ENCODE results near the gene VWF. TPM values are rescaled to one million over a fixed set of nuclear protein-coding genes. Genes with fewer than 3 reads are reported as not detected.

The VWF gene
- polyA plus RNA-seq, 3 donors from 2014 or later = 0.10 to 0.16 TPM; not detected in 1

GRCh38 chr12:5971194-5971850 is 153.1 kb downstream of the VWF start:
- Mint-ChIP-seq H3K27ac (no peak overlapping the region), H3K9me3 (no peaks in the 10 kb centered on the region), H3K27me3 (ENCODE audit: low read depth in 3 of 3) (peaks cover 0 to 11% (median 2%) of the 10 kb centered on the region in 3 donors), H3K4me3 (no peak overlapping the region), H3K4me1 (no peaks in the 10 kb centered on the region), H3K36me3 (no peaks in the 10 kb centered on the region)
- DNase-seq = no peak

- no peaks in the 10 kb centered on the region for H3K9me3 Mint-ChIP-seq
- H3K27ac Mint-ChIP-seq = no peak overlapping the region
- DNase-seq = no peak
- H3K27me3 Mint-ChIP-seq (ENCODE audit: low read depth in 3 of 3) = peaks cover 0 to 10% (median 2%) of the 10 kb centered on the region in 3 donors
- H3K4me3 Mint-ChIP-seq = no peak overlapping the region
- no peaks in the 10 kb centered on the region for H3K36me3 Mint-ChIP-seq
- no peaks in the 10 kb centered on the region for H3K4me1 Mint-ChIP-seq
These were observed 154.3 kb downstream of the VWF start for GRCh38 chr12:5969974-5970690.

- Mint-ChIP-seq H3K36me3 (no peaks in the 10 kb centered on the region), H3K4me1 (no peaks in the 10 kb centered on the region), H3K9me3 (no peaks in the 10 kb centered on the region), H3K27ac (no peak overlapping the region), H3K27me3 (ENCODE audit: low read depth in 3 of 3) (peaks cover 0 to 10% (median 2%) of the 10 kb centered on the region in 3 donors), H3K4me3 (no peak overlapping the region)
- no peak for DNase-seq
These were observed 155.1 kb downstream of the VWF start for GRCh38 chr12:5969156-5969973.

- no peaks in the 10 kb centered on the region for H3K36me3 Mint-ChIP-seq
- DNase-seq = no peak
- H3K4me3 Mint-ChIP-seq = no peak overlapping the region
- no peaks in the 10 kb centered on the region for H3K9me3 Mint-ChIP-seq
- H3K27ac Mint-ChIP-seq = no peak overlapping the region
- peaks cover 0 to 10% (median 4%) of the 10 kb centered on the region in 3 donors for H3K27me3 Mint-ChIP-seq (ENCODE audit: low read depth in 3 of 3)
- H3K4me1 Mint-ChIP-seq = no peaks in the 10 kb centered on the region
These were observed 156.6 kb downstream of the VWF start for GRCh38 chr12:5967645-5968415.

GRCh38 chr12:5966486-5967095 is 157.9 kb downstream of the VWF start:
- Mint-ChIP-seq H3K36me3 (no peaks in the 10 kb centered on the region), H3K9me3 (no peaks in the 10 kb centered on the region), H3K4me3 (no peak overlapping the region), H3K4me1 (no peaks in the 10 kb centered on the region), H3K27ac (no peak overlapping the region), H3K27me3 (ENCODE audit: low read depth in 3 of 3) (peaks cover 0 to 10% (median 4%) of the 10 kb centered on the region in 3 donors)
- DNase-seq = no peak

- Mint-ChIP-seq H3K4me3 (no peak overlapping the region), H3K4me1 (no peaks in the 10 kb centered on the region), H3K36me3 (no peaks in the 10 kb centered on the region), H3K9me3 (no peaks in the 10 kb centered on the region), H3K27me3 (ENCODE audit: low read depth in 3 of 3) (peaks cover 0 to 10% (median 4%) of the 10 kb centered on the region in 3 donors), H3K27ac (no peak overlapping the region)
- peak in 2 of 3 donors; percentile 6 to 23 for DNase-seq
These were observed 158.5 kb downstream of the VWF start for GRCh38 chr12:5965950-5966383.

- Mint-ChIP-seq H3K4me3 (no peak overlapping the region), H3K4me1 (no peaks in the 10 kb centered on the region), H3K36me3 (no peaks in the 10 kb centered on the region), H3K9me3 (no peaks in the 10 kb centered on the region), H3K27me3 (ENCODE audit: low read depth in 3 of 3) (peaks cover 0 to 5% (median 4%) of the 10 kb centered on the region in 3 donors), H3K27ac (no peak overlapping the region)
- no peak for DNase-seq
These were observed 159.3 kb downstream of the VWF start for GRCh38 chr12:5964913-5965900.

- DNase-seq = no peak
- no peaks in the 10 kb centered on the region for H3K4me1 Mint-ChIP-seq
- peaks cover 0 to 8% (median 5%) of the 10 kb centered on the region in 3 donors for H3K27me3 Mint-ChIP-seq (ENCODE audit: low read depth in 3 of 3)
- no peak overlapping the region for H3K4me3 Mint-ChIP-seq
- no peaks in the 10 kb centered on the region for H3K9me3 Mint-ChIP-seq
- no peak overlapping the region for H3K27ac Mint-ChIP-seq
- H3K36me3 Mint-ChIP-seq = no peaks in the 10 kb centered on the region
These were observed 161.0 kb downstream of the VWF start for GRCh38 chr12:5963515-5963914.

GRCh38 chr12:5960783-5961182 is 163.7 kb downstream of the VWF start:
- Mint-ChIP-seq H3K36me3 (no peaks in the 10 kb centered on the region), H3K4me1 (no peaks in the 10 kb centered on the region), H3K4me3 (no peak overlapping the region), H3K9me3 (no peaks in the 10 kb centered on the region), H3K27me3 (ENCODE audit: low read depth in 3 of 3) (peaks cover 0 to 19% (median 2%) of the 10 kb centered on the region in 3 donors), H3K27ac (no peak overlapping the region)
- DNase-seq = no peak

- no peak for DNase-seq
- Mint-ChIP-seq H3K4me3 (no peak overlapping the region), H3K4me1 (no peaks in the 10 kb centered on the region), H3K36me3 (no peaks in the 10 kb centered on the region), H3K9me3 (peaks cover 0 to 1% (median 0%) of the 10 kb centered on the region in 6 donors), H3K27ac (no peak overlapping the region), H3K27me3 (ENCODE audit: low read depth in 3 of 3) (peaks cover 5 to 17% (median 9%) of the 10 kb centered on the region in 3 donors)
These were observed 167.5 kb downstream of the VWF start for GRCh38 chr12:5956987-5957386.

GRCh38 chr12:5954661-5955060 is 169.8 kb downstream of the VWF start:
- H3K4me1 Mint-ChIP-seq = no peaks in the 10 kb centered on the region
- H3K27me3 Mint-ChIP-seq (ENCODE audit: low read depth in 3 of 3) = peaks cover 8 to 19% (median 14%) of the 10 kb centered on the region in 3 donors
- H3K36me3 Mint-ChIP-seq = no peaks in the 10 kb centered on the region
- no peak overlapping the region for H3K27ac Mint-ChIP-seq
- peaks cover 0 to 1% (median 0%) of the 10 kb centered on the region in 6 donors for H3K9me3 Mint-ChIP-seq
- H3K4me3 Mint-ChIP-seq = no peak overlapping the region
- DNase-seq = no peak

Measured in immature natural killer cell (primary cell).